Keratinocyte (primary cell): ENCODE results near the gene NPLOC4. TPM values are rescaled to one million over a fixed set of nuclear protein-coding genes. Genes with fewer than 3 reads are reported as not detected.

Experiments used
- DNase-seq: peaks from one replicate; pipeline ENCODE4 v3.0.0-alpha.2; 2011; ENCODE audit warnings: low read depth, missing footprints, low spot score
- FAIRE-seq: peaks from 2 replicates; lab custom pipeline; 2011; peaks lifted over from hg19 to GRCh38; lab: Jason Lieb, UNC
- H2AFZ ChIP-seq: 2 replicates; pipeline ENCODE4 v1.6.0; 2012; ENCODE audit warnings: low read length, control low read depth, inconsistent platforms; ENCODE audit not compliant: control insufficient read depth
- H3K27ac ChIP-seq: 2 replicates; pipeline ENCODE4 v1.5.1; 2011; ENCODE audit warnings: low read length; ENCODE audit not compliant: control insufficient read depth, insufficient read depth
- H3K27me3 ChIP-seq: 3 replicates; pipeline ENCODE4 v1.6.0; 2011; ENCODE audit warnings: low read length; ENCODE audit not compliant: control insufficient read depth, insufficient read depth; ENCODE audit errors: extremely low read depth
- H3K36me3 ChIP-seq, 2 experiments: 2 replicates in 1 of 2; 3 replicates in 1 of 2; pipeline ENCODE4 v1.5.1; 2011; ENCODE audit warnings: low read length in 2 of 2, mild to moderate bottlenecking in 1 of 2; ENCODE audit not compliant: control insufficient read depth in 2 of 2, insufficient read depth in 2 of 2; ENCODE audit errors: extremely low read depth in 1 of 2
- H3K4me1 ChIP-seq: 3 replicates; pipeline ENCODE4 v1.5.1; 2011; ENCODE audit warnings: low read length; ENCODE audit not compliant: control insufficient read depth, insufficient read depth; ENCODE audit errors: extremely low read depth
- H3K4me2 ChIP-seq: 3 replicates; pipeline ENCODE4 v1.6.0; 2011; ENCODE audit warnings: low read depth, low read length; ENCODE audit not compliant: control insufficient read depth, insufficient read depth; ENCODE audit errors: extremely low read depth
- H3K4me3 ChIP-seq, 3 experiments: fragments of 200-600 bp in 1 of 3; sonication (generic) in 1 of 3; 2 replicates in 2 of 3; 3 replicates in 1 of 3; pipeline ENCODE4 v1.5.1; 2011 to 2016; ENCODE audit warnings: low read length in 3 of 3, mild to moderate bottlenecking in 3 of 3, control low read depth in 2 of 3, inconsistent platforms in 1 of 3, low read depth in 1 of 3, mixed read lengths in 1 of 3, mixed run types in 1 of 3, moderate library complexity in 1 of 3; ENCODE audit not compliant: control insufficient read depth in 2 of 3, insufficient read depth in 2 of 3; ENCODE audit errors: extremely low read depth in 1 of 3
- H3K79me2 ChIP-seq: 2 replicates; pipeline ENCODE4 v1.6.0; 2012; ENCODE audit warnings: low read length; ENCODE audit not compliant: control insufficient read depth, insufficient read depth
- H3K9ac ChIP-seq: 3 replicates; pipeline ENCODE4 v1.6.0; 2011; ENCODE audit warnings: low read length; ENCODE audit not compliant: control insufficient read depth, insufficient read depth; ENCODE audit errors: extremely low read depth
- H3K9me1 ChIP-seq: 3 replicates; pipeline ENCODE4 v1.6.0; 2011; ENCODE audit warnings: low read length; ENCODE audit not compliant: control insufficient read depth, insufficient read depth; ENCODE audit errors: extremely low read depth
- H3K9me3 ChIP-seq: 2 replicates; pipeline ENCODE4 v1.5.1; 2012; ENCODE audit warnings: low read depth, low read length; ENCODE audit not compliant: control insufficient read depth
- H4K20me1 ChIP-seq: 3 replicates; pipeline ENCODE4 v1.6.0; 2011; ENCODE audit warnings: low read length; ENCODE audit not compliant: control insufficient read depth, insufficient read depth; ENCODE audit errors: extremely low read depth
- EZH2 ChIP-seq: IDR thresholded peaks from one replicate; pipeline ENCODE4 v1.6.1; 2012; ENCODE audit warnings: inconsistent platforms, mild to moderate bottlenecking, low read length, moderate library complexity
- dilution Hi-C: fragments of 300-500 bp; cut with MboI; formaldehyde crosslinking; loops from one replicate; pipeline ENCODE4 v1.7.0; 2020; ENCODE audit warnings: low sequenced_read_pairs; ENCODE audit not compliant: extremely low pct_ligation_motif_present
- polyA plus RNA-seq, 5 experiments: library from polyadenylated mRNA; depleted of rRNA in 3 of 5; stranded (reverse) in 3 of 5; stranded (forward) in 1 of 5; unstranded in 1 of 5; fragments of >200 nt; gene quantifications; 1 replicate in 1 of 5; 2 replicates in 3 of 5; 3 replicates in 1 of 5; pipeline versions ENCODE4 v1.2.1 to v1.2.3, GENCODE V29; 2011 to 2012; ENCODE audit warnings: missing spikeins in 2 of 5, low read depth in 1 of 5, low replicate concordance in 1 of 5
- TF ChIP-seq, protein P1 (sequence below), 3 experiments: IDR thresholded peaks in 1 of 3; conservative IDR thresholded peaks in 1 of 3; optimal IDR thresholded peaks in 1 of 3; 2 replicates in 2 of 3; 3 replicates in 1 of 3; pipeline versions ENCODE3 to v1.5.1; 2011; ENCODE audit warnings: low read length in 3 of 3, mild to moderate bottlenecking in 3 of 3, moderate library complexity in 2 of 3, control low read depth in 1 of 3, inconsistent platforms in 1 of 3; ENCODE audit not compliant: insufficient read depth in 2 of 3; ENCODE audit errors: extremely low read depth in 1 of 3

The NPLOC4 gene
- polyA plus RNA-seq, 1 donor (not counting 4 experiments of a cell fraction or from before 2014, with no cell fraction given), result 64.0 TPM

DNA sequence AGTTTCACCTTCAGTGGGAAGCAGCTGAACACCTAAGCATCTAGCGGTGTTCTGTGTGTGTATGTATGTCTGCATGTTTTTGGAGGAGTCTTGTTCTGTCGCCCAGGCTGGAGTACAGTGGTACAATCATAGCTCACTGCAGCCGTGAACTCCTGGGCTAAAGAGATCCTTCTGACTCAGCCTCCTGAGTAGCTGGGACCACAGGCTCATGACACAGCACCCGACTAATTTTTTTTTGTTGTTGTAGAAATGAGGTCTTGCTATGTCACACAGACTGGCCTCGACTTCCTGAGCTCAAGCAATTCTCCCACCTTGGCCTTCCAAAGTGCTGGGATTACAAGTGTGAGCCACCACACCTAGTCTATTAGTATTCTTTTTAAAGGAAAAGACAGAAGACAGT lies 54.6 kb downstream of the NPLOC4 start:
- Histone ChIP-seq H3K4me2 (no peak overlapping the region), H3K4me1 (peaks cover 32% of the 10 kb centered on the region), H3K36me3 (peaks cover 24 to 36% of the 10 kb centered on the region in 2 experiments), H3K27me3 (no peaks in the 10 kb centered on the region), H2AFZ (no peak overlapping the region), H3K27ac (peak overlapping the region; percentile 52), H3K9ac (no peak overlapping the region), H3K4me3 (no peak overlapping the region), H3K9me3 (no peaks in the 10 kb centered on the region), H4K20me1 (no peaks in the 10 kb centered on the region), H3K9me1 (peaks cover 10% of the 10 kb centered on the region), H3K79me2 (peaks cover 12% of the 10 kb centered on the region)
- FAIRE-seq (no peak), DNase-seq (no peak)
- dilution Hi-C loops, result no loop called here
- no peak for TF ChIP-seq EZH2
- TF ChIP-seq, protein P1, sequence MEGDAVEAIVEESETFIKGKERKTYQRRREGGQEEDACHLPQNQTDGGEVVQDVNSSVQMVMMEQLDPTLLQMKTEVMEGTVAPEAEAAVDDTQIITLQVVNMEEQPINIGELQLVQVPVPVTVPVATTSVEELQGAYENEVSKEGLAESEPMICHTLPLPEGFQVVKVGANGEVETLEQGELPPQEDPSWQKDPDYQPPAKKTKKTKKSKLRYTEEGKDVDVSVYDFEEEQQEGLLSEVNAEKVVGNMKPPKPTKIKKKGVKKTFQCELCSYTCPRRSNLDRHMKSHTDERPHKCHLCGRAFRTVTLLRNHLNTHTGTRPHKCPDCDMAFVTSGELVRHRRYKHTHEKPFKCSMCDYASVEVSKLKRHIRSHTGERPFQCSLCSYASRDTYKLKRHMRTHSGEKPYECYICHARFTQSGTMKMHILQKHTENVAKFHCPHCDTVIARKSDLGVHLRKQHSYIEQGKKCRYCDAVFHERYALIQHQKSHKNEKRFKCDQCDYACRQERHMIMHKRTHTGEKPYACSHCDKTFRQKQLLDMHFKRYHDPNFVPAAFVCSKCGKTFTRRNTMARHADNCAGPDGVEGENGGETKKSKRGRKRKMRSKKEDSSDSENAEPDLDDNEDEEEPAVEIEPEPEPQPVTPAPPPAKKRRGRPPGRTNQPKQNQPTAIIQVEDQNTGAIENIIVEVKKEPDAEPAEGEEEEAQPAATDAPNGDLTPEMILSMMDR (optimal IDR thresholded peaks at IDR 0.05 in 1 of 3, IDR thresholded peaks at IDR 0.05 in 1 of 3, conservative IDR thresholded peaks at IDR 0.05 in 1 of 3; ENCODE audit: extremely low read depth in 1 of 3, insufficient read depth in 2 of 3, low read length in 3 of 3), result no peak

DNA sequence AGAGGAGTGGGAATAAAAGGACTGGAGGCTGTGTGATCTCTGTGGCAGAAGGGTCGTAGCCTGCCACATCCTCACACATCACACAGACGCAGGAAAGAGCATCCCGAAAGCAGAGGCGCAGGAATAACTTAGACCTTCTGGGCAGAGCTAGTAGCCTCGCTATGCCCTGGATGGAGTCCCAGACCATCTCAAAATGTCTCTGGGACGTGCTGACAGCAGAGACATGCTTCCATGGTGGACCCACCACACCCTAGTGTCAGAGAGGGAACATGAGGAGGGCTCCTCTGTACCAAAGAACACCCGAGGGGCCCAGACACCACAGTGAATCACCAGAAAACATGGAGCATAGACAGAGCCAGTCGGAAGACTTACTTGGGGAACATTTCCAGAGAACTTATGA lies 55.2 kb downstream of the NPLOC4 start:
- no peak overlapping the region for H3K27ac ChIP-seq
- no peak for FAIRE-seq
- H3K9ac ChIP-seq, result no peak overlapping the region

More for the DNA sequence above, 55.2 kb downstream of the NPLOC4 start:
- peaks cover 22 to 37% of the 10 kb centered on the region in 2 experiments for H3K36me3 ChIP-seq
- no peaks in the 10 kb centered on the region for H3K9me3 ChIP-seq
- H3K9me1 ChIP-seq, result peaks cover 12% of the 10 kb centered on the region
- no peaks in the 10 kb centered on the region for H3K27me3 ChIP-seq
- peaks cover 37% of the 10 kb centered on the region for H3K4me1 ChIP-seq
- H2AFZ ChIP-seq, result no peak overlapping the region
- H3K4me3 ChIP-seq, result no peak overlapping the region
- dilution Hi-C loops, result no loop called here
- no peak overlapping the region for H3K4me2 ChIP-seq
- peaks cover 2% of the 10 kb centered on the region for H4K20me1 ChIP-seq
- no peak for DNase-seq
- TF ChIP-seq EZH2, result no peak
- TF ChIP-seq, protein P1 (optimal IDR thresholded peaks at IDR 0.05 in 1 of 3, IDR thresholded peaks at IDR 0.05 in 1 of 3, conservative IDR thresholded peaks at IDR 0.05 in 1 of 3; ENCODE audit: extremely low read depth in 1 of 3, insufficient read depth in 2 of 3, low read length in 3 of 3), result no peak
- peaks cover 14% of the 10 kb centered on the region for H3K79me2 ChIP-seq
